SK-N-SH treated with all-trans-retinoic acid at 6 μM for 48 hours (cell line): ENCODE results near the gene CNPY1.

ENCODE experiments used
- ARNTL ChIP-seq: fragments of 450-650 bp; formaldehyde crosslinking; IDR thresholded peaks from 2 replicates; pipeline ENCODE4 v1.5.0; 2020; ENCODE audit warnings: low read depth, mild to moderate bottlenecking, moderate library complexity, borderline replicate concordance
- CSRNP3 ChIP-seq: fragments of 250-450 bp; sonication (Bioruptor Pico); IDR thresholded peaks from 2 replicates; pipeline ENCODE4 v1.5.1; 2021; ENCODE audit warnings: mild to moderate bottlenecking, moderate library complexity
- PATZ1 ChIP-seq: fragments of 250-450 bp; sonication (Bioruptor Pico); IDR thresholded peaks from 2 replicates; pipeline ENCODE4 v1.8.0; 2020; ENCODE audit warnings: mild to moderate bottlenecking, moderate library complexity, borderline replicate concordance
- POU6F1 ChIP-seq: fragments of 250-450 bp; sonication (Bioruptor Pico); IDR thresholded peaks from 2 replicates; pipeline ENCODE4 v1.8.0; 2021; ENCODE audit warnings: low read depth, mild to moderate bottlenecking, moderate library complexity, borderline replicate concordance
- RARB ChIP-seq: fragments of 250-450 bp; sonication (Bioruptor Pico); IDR thresholded peaks from 2 replicates; pipeline ENCODE4 v1.8.0; 2021; ENCODE audit warnings: mild to moderate bottlenecking, moderate library complexity
- ZC3H10 ChIP-seq: fragments of 250-450 bp; sonication (Bioruptor Pico); IDR thresholded peaks from 2 replicates; pipeline ENCODE4 v1.5.1; 2021; ENCODE audit warnings: mild to moderate bottlenecking, moderate library complexity
- ZNF8 ChIP-seq: fragments of 450-650 bp; formaldehyde crosslinking; IDR thresholded peaks from 2 replicates; pipeline ENCODE4 v1.5.0; 2020; ENCODE audit warnings: mild to moderate bottlenecking, moderate library complexity

GRCh38 chr7:155581954-155582353 is 35.6 kb upstream of the CNPY1 start:
- TF ChIP-seq ARNTL (no peak), POU6F1 (no peak), ZC3H10 (CRISPR knock-in tag) (no peak), ZNF8 (CRISPR knock-in tag) (no peak), CSRNP3 (no peak), PATZ1 (CRISPR knock-in tag) (no peak), RARB (CRISPR knock-in tag) (no peak)
